IMR-90 (cell line): ENCODE measurements around the gene ZNHIT2. TPM values are rescaled to one million over a fixed set of nuclear protein-coding genes. Genes with fewer than 3 reads are reported as not detected.

Source experiments
- ATAC-seq: fragments of 200-7000 bp; cut with Tn5 transposase; 2 replicates; pipeline ENCODE4 v1.9.1; 2020; ENCODE audit warnings: low read depth, mild to moderate bottlenecking, moderate library complexity
- BruUV-seq: library from RNA; stranded (reverse); fragments of 400-500 nt; replicated peaks from 2 replicates; lab custom pipeline; 2021; lab: Mats Ljungman, UMichigan
- CTCF ChIA-PET: fragments of 300-600 bp; formaldehyde crosslinking; extraction: SDS; loops from one replicate; lab custom pipeline; 2021; ENCODE audit warnings: antibody characterized with exemption; lab: Yijun Ruan, JAX
- POLR2A ChIA-PET: fragments of 300-600 bp; sonication (Branson Sonifier 250); formaldehyde crosslinking; loops from one replicate; lab custom pipeline; 2022; ENCODE audit warnings: antibody characterized with exemption; ENCODE audit not compliant: unreplicated experiment; lab: Charles Lee
- DNase-seq: peaks from one replicate; pipeline ENCODE4 v3.0.0; 2013
- H2AFZ ChIP-seq: replicated peaks from 2 replicates; pipeline ENCODE3; 2013; ENCODE audit warnings: low read length, mild to moderate bottlenecking; ENCODE audit not compliant: poor library complexity
- H2AK5ac ChIP-seq: 2 replicates; pipeline ENCODE4 v1.6.1; 2013; ENCODE audit warnings: low read depth, low read length, inconsistent platforms
- H2AK9ac ChIP-seq: replicated peaks from 2 replicates; pipeline ENCODE3; 2013; ENCODE audit warnings: mild to moderate bottlenecking, low read depth, low read length, moderate library complexity; ENCODE audit not compliant: poor library complexity
- H2BK120ac ChIP-seq: 2 replicates; pipeline ENCODE4 v1.6.1; 2013; ENCODE audit warnings: low read depth, low read length, inconsistent platforms
- H2BK15ac ChIP-seq: 3 replicates; pipeline ENCODE4 v1.6.1; 2013; ENCODE audit warnings: low read depth, low read length, inconsistent platforms
- H2BK20ac ChIP-seq: 2 replicates; pipeline ENCODE4 v1.6.1; 2013; ENCODE audit warnings: low read depth, mild to moderate bottlenecking, inconsistent platforms, low read length, moderate library complexity
- H2BK5ac ChIP-seq: 2 replicates; pipeline ENCODE4 v1.6.1; 2013; ENCODE audit warnings: mild to moderate bottlenecking, low read depth, low read length, inconsistent platforms; ENCODE audit not compliant: poor library complexity, severe bottlenecking
- H3K14ac ChIP-seq: replicated peaks from 2 replicates; pipeline ENCODE4 v1.6.1; 2013; ENCODE audit warnings: low read depth, low read length, inconsistent platforms
- H3K18ac ChIP-seq: 2 replicates; pipeline ENCODE4 v1.6.1; 2013; ENCODE audit warnings: low read depth, low read length, control low read depth
- H3K23ac ChIP-seq: 2 replicates; pipeline ENCODE4 v1.6.1; 2013; ENCODE audit warnings: low read depth, low read length, inconsistent platforms
- H3K27ac ChIP-seq: 2 replicates; pipeline ENCODE4 v1.5.1; 2013; ENCODE audit warnings: mild to moderate bottlenecking, control low read depth, low read length; ENCODE audit not compliant: insufficient read depth
- H3K27me3 ChIP-seq: 2 replicates; pipeline ENCODE4 v1.6.1; 2013; ENCODE audit warnings: low read length; ENCODE audit not compliant: control insufficient read depth, insufficient read depth
- H3K36me3 ChIP-seq: 2 replicates; pipeline ENCODE4 v1.6.1; 2013; ENCODE audit warnings: low read length, mixed read lengths; ENCODE audit not compliant: control insufficient read depth, insufficient read depth
- H3K4ac ChIP-seq: 2 replicates; pipeline ENCODE4 v1.6.1; 2013; ENCODE audit warnings: low read depth, low read length, inconsistent platforms
- H3K4me1 ChIP-seq: 2 replicates; pipeline ENCODE4 v1.6.1; 2013; ENCODE audit warnings: low read length, mixed read lengths; ENCODE audit not compliant: control insufficient read depth, insufficient read depth
- H3K4me2 ChIP-seq: 2 replicates; pipeline ENCODE4 v1.6.1; 2013; ENCODE audit warnings: low read depth, mild to moderate bottlenecking, control low read depth, low read length, moderate library complexity
- H3K4me3 ChIP-seq: 2 replicates; pipeline ENCODE4 v1.5.1; 2013; ENCODE audit warnings: low read depth, mild to moderate bottlenecking, control low read depth, low read length, moderate library complexity; ENCODE audit not compliant: insufficient read depth
- H3K56ac ChIP-seq: 2 replicates; pipeline ENCODE4 v1.6.1; 2013; ENCODE audit warnings: low read length, inconsistent platforms; ENCODE audit not compliant: insufficient read depth; ENCODE audit errors: extremely low read depth
- H3K79me1 ChIP-seq, 2 experiments: 2 replicates each; pipeline ENCODE4 v1.6.1; 2013; ENCODE audit warnings: low read length in 2 of 2, inconsistent platforms in 1 of 2, low read depth in 1 of 2
- H3K9ac ChIP-seq: 2 replicates; pipeline ENCODE4 v1.6.1; 2013; ENCODE audit warnings: low read depth, low read length, control low read depth
- H3K9me1 ChIP-seq: 2 replicates; pipeline ENCODE4 v1.6.1; 2013; ENCODE audit warnings: low read length, inconsistent platforms; ENCODE audit not compliant: insufficient read depth
- H3K9me3 ChIP-seq: 2 replicates; pipeline ENCODE4 v1.6.1; 2013; ENCODE audit warnings: low read length; ENCODE audit not compliant: control insufficient read depth, insufficient read depth
- H4K20me1 ChIP-seq: 2 replicates; pipeline ENCODE4 v1.6.1; 2013; ENCODE audit warnings: low read length, inconsistent platforms; ENCODE audit not compliant: insufficient read depth
- H4K5ac ChIP-seq: 2 replicates; pipeline ENCODE4 v1.6.1; 2013; ENCODE audit warnings: mild to moderate bottlenecking, low read depth, low read length, control low read depth
- H4K8ac ChIP-seq, 2 experiments: 2 replicates each; pipeline ENCODE4 v1.6.1; 2013; ENCODE audit warnings: low read depth in 2 of 2, low read length in 2 of 2, control low read depth in 1 of 2, inconsistent platforms in 1 of 2
- H4K91ac ChIP-seq: 2 replicates; pipeline ENCODE4 v1.6.1; 2013; ENCODE audit warnings: low read depth, low read length, inconsistent platforms; ENCODE audit not compliant: insufficient read depth
- BHLHE40 ChIP-seq: fragments of 150-350 bp; IDR thresholded peaks from 2 replicates; pipeline ENCODE4 v1.6.1; 2016; ENCODE audit warnings: mild to moderate bottlenecking, low read depth, low read length
- CEBPB ChIP-seq: IDR thresholded peaks from 2 replicates; pipeline ENCODE4 v1.6.1; 2012; ENCODE audit warnings: low read depth, low read length, improper control_type of control experiment
- CHD1 ChIP-seq: IDR thresholded peaks from 2 replicates; pipeline ENCODE4 v1.6.1; 2012; ENCODE audit warnings: low read depth, low read length, improper control_type of control experiment
- ELK1 ChIP-seq: fragments of 150-350 bp; IDR thresholded peaks from 2 replicates; pipeline ENCODE4 v1.6.1; 2016; ENCODE audit warnings: low read depth, mild to moderate bottlenecking, low read length, moderate library complexity, borderline replicate concordance
- FOS ChIP-seq: fragments of 150-350 bp; IDR thresholded peaks from 2 replicates; pipeline ENCODE4 v1.6.1; 2016; ENCODE audit warnings: low read depth, low read length
- MAFK ChIP-seq: IDR thresholded peaks from 2 replicates; pipeline ENCODE4 v1.6.1; 2012; ENCODE audit warnings: low read depth, low read length, improper control_type of control experiment
- MAZ ChIP-seq: IDR thresholded peaks from 2 replicates; pipeline ENCODE4 v1.6.1; 2012; ENCODE audit warnings: low read depth, mild to moderate bottlenecking, low read length, improper control_type of control experiment, moderate library complexity, borderline replicate concordance
- MXI1 ChIP-seq: IDR thresholded peaks from 2 replicates; pipeline ENCODE4 v1.6.1; 2012; ENCODE audit warnings: low read depth, mild to moderate bottlenecking, low read length, moderate library complexity, borderline replicate concordance
- NFE2L2 ChIP-seq: fragments of 150-350 bp; IDR thresholded peaks from 2 replicates; pipeline ENCODE4 v1.6.1; 2016; ENCODE audit warnings: low read depth, mild to moderate bottlenecking, low read length
- POLR2A ChIP-seq: IDR thresholded peaks from 2 replicates; pipeline ENCODE4 v1.6.1; 2012; ENCODE audit warnings: mild to moderate bottlenecking, low read depth, low read length
- RCOR1 ChIP-seq: IDR thresholded peaks from 2 replicates; pipeline ENCODE4 v1.6.1; 2012; ENCODE audit warnings: mild to moderate bottlenecking, low read length, improper control_type of control experiment; ENCODE audit not compliant: insufficient replicate concordance
- RFX5 ChIP-seq: IDR thresholded peaks from 2 replicates; pipeline ENCODE4 v1.8.0; 2012; ENCODE audit warnings: low read depth, mild to moderate bottlenecking, low read length, moderate library complexity
- SMC3 ChIP-seq: fragments of 150-350 bp; IDR thresholded peaks from 2 replicates; pipeline ENCODE4 v1.6.1; 2016; ENCODE audit warnings: low read depth, mild to moderate bottlenecking, antibody characterized with exemption, low read length, moderate library complexity
- USF2 ChIP-seq: fragments of 150-350 bp; IDR thresholded peaks from 2 replicates; pipeline ENCODE4 v1.6.1; 2017; ENCODE audit warnings: mild to moderate bottlenecking, antibody characterized with exemption, low read length, low read depth
- WGBS, 2 experiments: methylation state at CpG; one replicate each; pipeline versions ENCODE4 v1.1.5 to v1.1.7; 2013; ENCODE audit warnings: missing lambda C conversion rate in 2 of 2; ENCODE audit not compliant: insufficient read length in 1 of 2; ENCODE audit errors: extremely low coverage in 2 of 2; 5-methylcytosine and 5-hydroxymethylcytosine counted together
- dilution Hi-C: fragments of 300-500 bp; cut with HindIII; formaldehyde crosslinking; loops from one replicate; pipeline ENCODE4 v1.14.3; 2018; ENCODE audit warnings: low sequenced_read_pairs; ENCODE audit not compliant: unreplicated experiment
- in situ Hi-C: fragments of 300-500 bp; cut with MboI; formaldehyde crosslinking; loops from 3 replicates; pipeline ENCODE4 v1.14.3; 2019; ENCODE audit warnings: low sequenced_read_pairs, inconsistent platforms, mixed read lengths
- intact Hi-C: fragments of 100-400 bp; cut with micrococcal nuclease; formaldehyde crosslinking; loops from 2 replicates; pipeline ENCODE4 v1.10.0; 2022
- polyA plus RNA-seq, 3 experiments: library from polyadenylated mRNA; depleted of rRNA; stranded (reverse); fragments of >200 nt; gene quantifications; 2 replicates each; pipeline ENCODE4 v1.2.3, GENCODE V29; 2012; ENCODE audit warnings: low replicate concordance in 1 of 3
- total RNA-seq: library from RNA; depleted of rRNA; stranded (reverse); fragments of >200 nt; gene quantifications from 2 replicates; pipeline ENCODE4 v1.2.3, GENCODE V29; 2012

Gene ZNHIT2
- total and polyA plus RNA-seq, 2 of the 4 experiments (the other 2 are of a cell fraction) = 3.9 to 5.9 TPM

- Histone ChIP-seq H2AK5ac (no peak overlapping the region), H3K4ac (no peak overlapping the region), H4K91ac (no peak overlapping the region), H3K36me3 (peaks cover 35% of the 10 kb centered on the region), H3K9me1 (no peaks in the 10 kb centered on the region), H3K9me3 (no peaks in the 10 kb centered on the region), H3K4me1 (peaks cover 4% of the 10 kb centered on the region; the same call in 1 of the 2 replicates), H3K79me1 (peaks cover 25 to 35% of the 10 kb centered on the region in 2 experiments), H4K5ac (no peak overlapping the region), H2AFZ (no peak overlapping the region), H2AK9ac (peak overlapping the region; percentile 10), H3K4me2 (no peak overlapping the region), H3K27me3 (no peaks in the 10 kb centered on the region), H3K18ac (no peak overlapping the region), H3K56ac (no peak overlapping the region), H4K20me1 (no peaks in the 10 kb centered on the region; the same call in 1 of the 2 replicates), H2BK15ac (no peak overlapping the region), H3K4me3 (no peak overlapping the region), H2BK20ac (no peak overlapping the region), H2BK5ac (no peak overlapping the region), H3K23ac (no peak overlapping the region), H3K14ac (no peak overlapping the region), H3K9ac (no peak overlapping the region), H2BK120ac (no peak overlapping the region), H4K8ac (no peak overlapping the region), H3K27ac (no peak overlapping the region)
- in situ Hi-C loops (no loop called here), intact Hi-C loops (no loop called here), dilution Hi-C loops (no loop called here)
- 92% methylated on average over 5 of the region's 11 CpGs; no CpG with 5 or more reads in 1 of the 2 experiments for WGBS, 2 experiments
- ATAC-seq = no peak
- ChIA-PET CTCF (no interaction called here), POLR2A (no interaction called here)
- TF ChIP-seq MAFK = no peak
- TF ChIP-seq MXI1 = no peak
- TF ChIP-seq FOS = no peak
- no peak for TF ChIP-seq BHLHE40
- no peak for TF ChIP-seq CEBPB
- TF ChIP-seq POLR2A = no peak
- no peak for TF ChIP-seq SMC3
- no peak for TF ChIP-seq CHD1
- no peak for TF ChIP-seq NFE2L2
- no peak for TF ChIP-seq ELK1
- TF ChIP-seq MAZ = no peak
- TF ChIP-seq RFX5 = no peak
- TF ChIP-seq USF2 = no peak
- TF ChIP-seq RCOR1 = no peak
- BruUV-seq = no TSS peak
- no peak for DNase-seq
Measured at GRCh38 chr11:65087216-65087615, 30.3 kb downstream of the ZNHIT2 start.
